Activated T-helper 1 cell treated with anti-CD3 and anti-CD28 coated beads, Interleukin-12 subunit alpha, Interleukin-12 subunit beta, Interleukin-2, Interleukin-4 antibody, amounts not matched to agents 30 ng/mL and 10 ng/mL and 1 ng/mL, durations not matched to agents 14 hours and 24 hours and 36 hours (primary cell): Measurements from ENCODE around the gene SLC12A5. TPM values are rescaled to one million over a fixed set of nuclear protein-coding genes. Genes with fewer than 3 reads are reported as not detected.

ENCODE experiments used
- DNase-seq: peaks from one replicate; pipeline ENCODE4 v3.0.0; 2021; ENCODE audit warnings: low spot score
- H3K27ac Mint-ChIP-seq: one replicate; pipeline ENCODE4 v1.8.0; 2021; ENCODE audit warnings: mild to moderate bottlenecking, mixed read lengths
- H3K27me3 Mint-ChIP-seq: one replicate; pipeline ENCODE4 v1.8.0; 2022; ENCODE audit warnings: mild to moderate bottlenecking, moderate library complexity, mixed read lengths; ENCODE audit not compliant: insufficient read depth
- H3K36me3 Mint-ChIP-seq: one replicate; pipeline ENCODE4 v1.8.0; 2021; ENCODE audit warnings: low read depth, mixed read lengths
- H3K4me1 Mint-ChIP-seq: one replicate; pipeline ENCODE4 v1.8.0; 2021; ENCODE audit warnings: low read depth, mixed read lengths
- H3K4me3 Mint-ChIP-seq: one replicate; pipeline ENCODE4 v1.8.0; 2021; ENCODE audit warnings: mild to moderate bottlenecking, moderate library complexity, mixed read lengths
- H3K9me3 Mint-ChIP-seq: one replicate; pipeline ENCODE4 v1.8.0; 2021; ENCODE audit warnings: mixed read lengths
- intact Hi-C: fragments of 100-400 bp; cut with micrococcal nuclease; formaldehyde crosslinking; loops from one replicate; pipeline ENCODE4 v1.15.1; 2024
- total RNA-seq: library from RNA; stranded (reverse); gene quantifications from 2 replicates; pipeline ENCODE4 v1.2.3, GENCODE V29; 2022

SLC12A5 gene
- total RNA-seq, 1 donor from 2014 or later: not detected

GRCh38 chr20:46054606-46055005, 25.6 kb downstream of the SLC12A5 start:
- intact Hi-C loops: no loop called here
- Mint-ChIP-seq H3K4me3 (no peak overlapping the region), H3K27me3 (peaks cover 39% of the 10 kb centered on the region), H3K36me3 (peaks cover under 1% of the 10 kb centered on the region), H3K9me3 (no peaks in the 10 kb centered on the region), H3K27ac (no peak overlapping the region), H3K4me1 (peaks cover 17% of the 10 kb centered on the region)
- DNase-seq: no peak

- Mint-ChIP-seq H3K27me3 (peaks cover 38% of the 10 kb centered on the region), H3K9me3 (no peaks in the 10 kb centered on the region), H3K36me3 (peaks cover 7% of the 10 kb centered on the region), H3K4me1 (peaks cover 23% of the 10 kb centered on the region), H3K4me3 (no peak overlapping the region), H3K27ac (no peak overlapping the region)
- no peak for DNase-seq
- intact Hi-C loops: no loop called here
Observed at GRCh38 chr20:46055269-46055668, 26.3 kb downstream of the SLC12A5 start.

- intact Hi-C loops: no loop called here
- no peaks in the 10 kb centered on the region for H3K9me3 Mint-ChIP-seq
Observed at GRCh38 chr20:46056027-46056833, 27.2 kb downstream of the SLC12A5 start.

GRCh38 chr20:46056970-46057855, 28.2 kb downstream of the SLC12A5 start:
- intact Hi-C loops: no loop called here
- no peak for DNase-seq
- Mint-ChIP-seq H3K36me3 (peaks cover 22% of the 10 kb centered on the region), H3K4me1 (peaks cover 37% of the 10 kb centered on the region), H3K27me3 (peaks cover 36% of the 10 kb centered on the region), H3K27ac (no peak overlapping the region), H3K9me3 (no peaks in the 10 kb centered on the region), H3K4me3 (no peak overlapping the region)

More at GRCh38 chr20:46056027-46056833, 27.2 kb downstream of the SLC12A5 start:
- no peak for DNase-seq
- Mint-ChIP-seq H3K27ac (no peak overlapping the region), H3K4me1 (peaks cover 33% of the 10 kb centered on the region), H3K4me3 (no peak overlapping the region), H3K36me3 (peaks cover 13% of the 10 kb centered on the region), H3K27me3 (peaks cover 36% of the 10 kb centered on the region)

- H3K27ac Mint-ChIP-seq: no peak overlapping the region
- no peaks in the 10 kb centered on the region for H3K9me3 Mint-ChIP-seq
- H3K4me3 Mint-ChIP-seq: no peak overlapping the region
- H3K27me3 Mint-ChIP-seq: peaks cover 36% of the 10 kb centered on the region
- no peak for DNase-seq
- H3K36me3 Mint-ChIP-seq: peaks cover 30% of the 10 kb centered on the region
- intact Hi-C loops: no loop called here
- peaks cover 43% of the 10 kb centered on the region for H3K4me1 Mint-ChIP-seq
Observed at GRCh38 chr20:46057856-46058598, 29.0 kb downstream of the SLC12A5 start.

GRCh38 chr20:46058599-46059281, 29.7 kb downstream of the SLC12A5 start:
- peaks cover 35% of the 10 kb centered on the region for H3K36me3 Mint-ChIP-seq
- intact Hi-C loops: no loop called here
- H3K27me3 Mint-ChIP-seq: peaks cover 34% of the 10 kb centered on the region
- peaks cover 50% of the 10 kb centered on the region for H3K4me1 Mint-ChIP-seq
- no peak overlapping the region for H3K4me3 Mint-ChIP-seq
- no peak overlapping the region for H3K27ac Mint-ChIP-seq
- H3K9me3 Mint-ChIP-seq: no peaks in the 10 kb centered on the region
- DNase-seq: no peak

GRCh38 chr20:46060301-46060881, 31.4 kb downstream of the SLC12A5 start:
- H3K36me3 Mint-ChIP-seq: peaks cover 52% of the 10 kb centered on the region
- H3K27me3 Mint-ChIP-seq: peaks cover 27% of the 10 kb centered on the region
- H3K4me3 Mint-ChIP-seq: no peak overlapping the region
- intact Hi-C loops: no loop called here
- no peak for DNase-seq
- peaks cover 62% of the 10 kb centered on the region for H3K4me1 Mint-ChIP-seq
- no peaks in the 10 kb centered on the region for H3K9me3 Mint-ChIP-seq
- H3K27ac Mint-ChIP-seq: no peak overlapping the region

GRCh38 chr20:46060975-46061374, 32.0 kb downstream of the SLC12A5 start:
- Mint-ChIP-seq H3K36me3 (peaks cover 58% of the 10 kb centered on the region), H3K4me3 (no peak overlapping the region), H3K4me1 (peaks cover 59% of the 10 kb centered on the region), H3K9me3 (no peaks in the 10 kb centered on the region), H3K27ac (peak overlapping the region; percentile 40), H3K27me3 (peaks cover 21% of the 10 kb centered on the region)
- intact Hi-C loops: no loop called here
- no peak for DNase-seq

- DNase-seq: no peak
- Mint-ChIP-seq H3K27ac (no peak overlapping the region), H3K27me3 (peaks cover 13% of the 10 kb centered on the region), H3K4me3 (no peak overlapping the region), H3K4me1 (peaks cover 59% of the 10 kb centered on the region), H3K9me3 (no peaks in the 10 kb centered on the region), H3K36me3 (peaks cover 65% of the 10 kb centered on the region)
- intact Hi-C loops: loop anchor here (2.0 kb wide), 1 partner anchor 39 kb away; no protein-coding TSS in a partner anchor
Observed at GRCh38 chr20:46062151-46062550, 33.1 kb downstream of the SLC12A5 start.

- Mint-ChIP-seq H3K36me3 (peaks cover 65% of the 10 kb centered on the region), H3K27ac (no peak overlapping the region), H3K4me1 (peaks cover 59% of the 10 kb centered on the region), H3K4me3 (no peak overlapping the region), H3K27me3 (peaks cover 9% of the 10 kb centered on the region), H3K9me3 (no peaks in the 10 kb centered on the region)
- DNase-seq: no peak
- intact Hi-C loops: loop anchor here (2.0 kb wide), 1 partner anchor 40 kb away; no protein-coding TSS in a partner anchor
Observed at GRCh38 chr20:46062621-46063020, 33.6 kb downstream of the SLC12A5 start.

GRCh38 chr20:46063151-46063550, 34.1 kb downstream of the SLC12A5 start:
- DNase-seq: no peak
- Mint-ChIP-seq H3K4me3 (peak overlapping the region; percentile 58), H3K36me3 (peaks cover 67% of the 10 kb centered on the region), H3K9me3 (no peaks in the 10 kb centered on the region), H3K27ac (peak overlapping the region; percentile 93), H3K4me1 (peaks cover 59% of the 10 kb centered on the region), H3K27me3 (peaks cover 7% of the 10 kb centered on the region)
- intact Hi-C loops: loop anchor here (2.0 kb wide), 1 partner anchor 40 kb away; no protein-coding TSS in a partner anchor
